Limb (tissue), 2 donors: ENCODE data around the gene PKDCC.
A peak's percentile ranks its signal among the peaks of the same experiment; 100 is the strongest.

Source experiments
- DNase-seq, 2 donors: peaks; one replicate each; pipeline ENCODE4 v3.0.0-alpha.2; 2016; ENCODE audit errors: extremely low spot score in 2 of 2

PKDCC gene, protein sequence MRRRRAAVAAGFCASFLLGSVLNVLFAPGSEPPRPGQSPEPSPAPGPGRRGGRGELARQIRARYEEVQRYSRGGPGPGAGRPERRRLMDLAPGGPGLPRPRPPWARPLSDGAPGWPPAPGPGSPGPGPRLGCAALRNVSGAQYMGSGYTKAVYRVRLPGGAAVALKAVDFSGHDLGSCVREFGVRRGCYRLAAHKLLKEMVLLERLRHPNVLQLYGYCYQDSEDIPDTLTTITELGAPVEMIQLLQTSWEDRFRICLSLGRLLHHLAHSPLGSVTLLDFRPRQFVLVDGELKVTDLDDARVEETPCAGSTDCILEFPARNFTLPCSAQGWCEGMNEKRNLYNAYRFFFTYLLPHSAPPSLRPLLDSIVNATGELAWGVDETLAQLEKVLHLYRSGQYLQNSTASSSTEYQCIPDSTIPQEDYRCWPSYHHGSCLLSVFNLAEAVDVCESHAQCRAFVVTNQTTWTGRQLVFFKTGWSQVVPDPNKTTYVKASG

DNA sequence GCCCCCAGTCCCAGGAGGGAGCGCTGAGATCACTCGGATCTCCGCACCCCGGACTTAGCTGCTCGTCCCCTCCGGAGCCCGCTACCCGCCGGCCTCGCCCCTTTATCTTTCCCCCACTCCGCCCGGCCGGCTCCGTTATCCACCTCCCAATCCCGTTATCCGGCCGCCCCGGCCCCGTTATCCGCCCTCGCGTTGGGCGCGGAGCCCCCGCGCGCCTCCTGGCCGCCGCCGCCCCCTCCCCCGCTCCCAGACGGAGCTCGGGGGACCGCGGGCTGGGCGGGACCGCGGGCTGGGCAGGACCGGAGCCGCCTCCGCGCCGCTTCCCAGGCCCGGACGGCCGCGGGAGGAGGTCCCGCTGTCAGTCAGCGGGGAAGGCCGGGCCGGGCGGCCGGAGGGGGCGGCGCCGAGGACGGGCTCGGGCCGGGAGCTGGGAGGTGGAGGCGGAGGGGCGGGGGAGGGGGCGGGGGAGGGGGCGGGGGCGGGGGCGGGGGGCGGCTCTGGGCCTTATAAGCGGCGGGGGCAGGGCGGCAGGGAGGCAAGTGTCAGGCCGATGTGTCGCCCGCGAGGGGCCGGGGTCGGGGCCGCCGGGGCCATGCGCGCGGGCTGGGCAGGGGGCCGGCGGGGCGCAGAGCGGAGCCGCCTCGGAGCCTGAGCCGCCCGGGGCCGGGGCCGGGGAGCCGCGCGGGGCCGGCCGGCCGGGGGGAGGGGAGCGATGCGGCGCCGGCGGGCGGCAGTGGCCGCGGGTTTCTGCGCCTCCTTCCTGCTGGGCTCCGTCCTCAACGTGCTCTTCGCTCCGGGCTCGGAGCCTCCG is at the start of gene PKDCC:
Gene PKDCC (plus strand): TSS at position 534 of the 811 bp plus-strand sequence. CDS start 179 bp downstream, at position 713.
- peak; percentile 83 to 92 for DNase-seq

DNA sequence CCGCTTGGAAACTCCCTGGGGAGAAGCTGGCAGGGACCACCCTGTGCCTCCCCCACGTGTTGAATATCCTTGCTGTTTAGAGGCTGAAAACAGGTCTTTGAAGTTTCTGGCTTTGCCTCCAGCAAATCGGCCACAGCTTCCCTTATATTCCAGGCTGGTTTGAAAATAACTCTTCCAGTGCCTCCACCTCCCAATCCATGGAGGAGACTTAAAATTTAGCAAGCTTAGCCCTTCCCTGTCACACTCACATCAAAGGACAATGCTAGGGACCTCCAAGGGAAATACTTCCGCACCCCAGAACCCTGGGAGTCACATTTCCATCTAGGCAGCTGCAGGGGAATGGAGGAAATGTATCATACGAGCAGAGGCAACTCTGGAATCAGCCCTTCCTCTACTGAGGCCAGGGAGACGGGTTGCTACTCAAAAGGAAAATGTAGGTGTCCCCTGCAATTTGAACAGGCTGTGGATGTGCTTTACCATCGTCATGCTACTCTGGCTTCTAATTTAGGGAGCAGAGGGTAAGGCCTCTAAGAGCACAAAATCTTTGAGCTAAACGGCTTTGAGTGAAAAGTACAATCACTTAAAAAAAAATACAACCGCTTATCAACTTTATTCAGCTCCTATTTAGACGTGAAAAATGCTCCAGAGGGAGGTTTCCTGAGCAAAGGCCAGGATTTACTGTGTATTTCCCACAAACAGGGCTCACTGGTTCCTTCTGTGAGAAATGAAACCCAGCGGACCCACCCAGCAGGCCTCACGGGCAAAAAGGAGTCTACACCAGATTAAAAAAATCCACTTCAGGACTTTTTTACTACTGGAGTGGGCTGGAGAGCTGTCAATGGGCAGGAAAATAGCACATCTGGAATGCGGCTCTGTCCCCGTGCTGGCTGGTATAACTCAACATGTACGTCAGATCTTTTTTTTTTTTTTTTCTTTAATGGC is 49.4 kb upstream of the PKDCC start:
- peak in 1 of 2 donors; percentile 64 for DNase-seq

DNA sequence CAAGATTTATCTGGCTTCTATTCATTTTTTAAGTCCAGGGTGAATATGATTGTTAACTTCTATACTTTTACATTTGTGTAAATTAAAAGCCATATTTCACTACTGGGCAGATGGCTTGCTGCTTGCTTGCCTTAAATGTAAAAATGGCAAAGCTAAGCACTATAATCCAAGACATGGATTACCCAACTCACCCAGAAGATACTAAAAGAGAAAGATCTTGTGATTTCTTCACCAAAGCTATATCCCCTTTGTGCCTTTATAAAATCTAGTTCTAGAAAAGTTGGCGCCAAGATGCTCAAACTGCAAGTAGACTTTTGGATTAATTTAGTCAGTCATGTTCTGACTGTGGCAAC is 48.7 kb upstream of the PKDCC start:
- no peak for DNase-seq

DNA sequence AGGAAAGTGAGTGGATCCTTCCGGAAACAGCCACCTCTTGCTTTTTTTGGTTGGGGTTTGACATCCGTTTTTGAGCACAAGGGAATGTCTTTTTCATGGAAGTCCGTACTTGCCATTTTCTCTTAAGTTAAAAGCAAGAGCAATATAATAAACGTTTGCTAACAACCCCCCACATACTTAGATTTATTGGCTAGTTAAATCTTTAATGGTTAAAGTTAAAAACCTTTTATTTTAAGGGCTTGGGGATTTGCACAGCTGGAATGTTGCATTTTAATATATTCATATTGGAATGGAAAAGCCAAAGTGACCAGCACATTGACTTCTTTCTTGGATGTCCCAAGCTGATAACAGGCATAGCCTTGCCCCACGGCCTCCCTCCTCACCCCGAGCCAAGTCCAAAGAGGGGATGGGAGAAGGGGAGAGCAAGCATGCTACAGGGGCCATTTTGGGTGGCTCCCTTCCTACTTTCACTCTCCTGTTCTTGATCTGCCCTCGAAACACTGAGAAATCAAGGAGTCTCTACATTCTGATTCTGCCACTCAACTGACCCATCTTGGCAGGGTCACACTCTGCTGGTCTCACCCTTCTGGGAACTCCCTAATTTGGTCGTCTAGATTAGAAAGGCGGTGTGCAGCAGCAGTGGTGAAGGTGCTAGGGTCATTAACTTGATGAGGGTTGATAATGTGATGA is 48.1 kb upstream of the PKDCC start:
- DNase-seq = no peak

DNA sequence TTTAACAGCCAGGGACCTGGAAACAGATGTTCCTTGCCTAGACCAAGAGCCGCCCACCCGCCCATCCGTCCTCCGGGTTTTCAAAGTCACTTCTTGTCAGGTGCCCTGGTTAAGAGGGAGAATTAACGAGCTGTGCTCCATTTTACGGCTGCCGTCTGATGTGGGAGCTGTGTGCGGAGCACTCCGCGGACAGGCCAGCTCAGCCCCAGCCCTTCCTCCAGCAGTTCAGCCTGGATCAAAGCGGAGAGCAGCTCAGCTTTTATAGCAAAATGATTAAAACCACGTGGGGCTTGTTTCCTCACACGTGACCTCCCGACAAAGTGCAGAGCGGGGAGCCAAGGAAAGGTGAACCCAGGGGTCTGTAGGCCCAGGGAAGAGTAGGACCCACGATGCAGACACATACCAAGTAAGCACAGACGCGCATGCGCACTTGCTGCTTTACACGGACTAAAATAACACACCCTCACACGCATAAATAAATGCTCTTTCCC is 46.1 kb upstream of the PKDCC start:
- DNase-seq = peak in 1 of 2 donors; percentile 61

DNA sequence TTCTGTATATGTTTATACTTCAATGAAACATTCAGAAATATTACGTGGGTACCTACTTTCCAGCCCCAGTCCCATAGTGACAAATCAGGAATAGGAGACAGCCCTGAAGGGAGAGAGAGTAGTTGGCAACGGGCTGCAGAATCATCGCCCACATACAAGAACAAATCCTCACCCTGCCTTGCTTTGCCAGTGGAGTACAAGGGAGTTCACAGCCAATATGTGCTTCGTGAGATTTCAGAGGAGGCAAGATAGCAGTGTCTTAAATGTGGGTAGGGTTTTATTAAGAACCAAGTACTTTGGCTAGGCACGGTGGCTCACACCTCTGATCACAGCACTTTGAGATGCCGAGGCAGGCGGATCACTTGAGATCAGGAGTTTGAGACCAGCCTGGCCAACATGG is 40.3 kb upstream of the PKDCC start:
- no peak for DNase-seq

DNA sequence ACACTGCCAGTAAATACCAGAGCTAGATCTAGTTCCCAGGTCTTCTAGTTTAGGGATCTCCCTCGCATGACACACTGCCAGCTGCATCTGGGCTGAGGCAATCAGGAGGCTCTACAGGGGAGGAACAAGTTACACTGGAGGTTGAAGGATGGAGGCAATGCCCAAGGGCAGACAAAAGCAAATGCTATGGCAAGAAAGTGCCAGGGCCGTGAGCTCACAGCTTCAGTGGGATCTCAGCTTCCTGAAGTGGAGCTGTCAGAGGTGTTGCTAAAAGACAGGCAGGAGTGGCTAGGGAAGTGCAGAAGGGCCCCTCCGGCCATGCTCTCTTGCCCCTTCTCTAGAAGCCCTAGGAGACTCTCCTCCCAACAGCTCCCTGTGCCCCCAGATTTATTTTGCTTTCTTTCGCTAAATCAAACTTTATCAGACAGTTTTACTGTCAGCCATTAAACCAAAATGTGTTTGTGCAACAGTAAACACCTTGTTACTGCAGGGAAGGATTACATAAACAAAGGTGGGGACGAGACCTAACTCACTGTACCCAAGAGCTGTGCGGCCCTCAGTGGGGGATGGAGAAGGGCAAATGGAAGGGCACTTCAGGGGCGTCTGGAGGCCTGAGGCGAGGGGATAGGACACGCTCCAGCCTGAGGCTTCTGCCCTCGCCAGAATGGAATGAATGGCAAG is 39.4 kb upstream of the PKDCC start:
- peak in 1 of 2 donors; percentile 23 for DNase-seq

DNA sequence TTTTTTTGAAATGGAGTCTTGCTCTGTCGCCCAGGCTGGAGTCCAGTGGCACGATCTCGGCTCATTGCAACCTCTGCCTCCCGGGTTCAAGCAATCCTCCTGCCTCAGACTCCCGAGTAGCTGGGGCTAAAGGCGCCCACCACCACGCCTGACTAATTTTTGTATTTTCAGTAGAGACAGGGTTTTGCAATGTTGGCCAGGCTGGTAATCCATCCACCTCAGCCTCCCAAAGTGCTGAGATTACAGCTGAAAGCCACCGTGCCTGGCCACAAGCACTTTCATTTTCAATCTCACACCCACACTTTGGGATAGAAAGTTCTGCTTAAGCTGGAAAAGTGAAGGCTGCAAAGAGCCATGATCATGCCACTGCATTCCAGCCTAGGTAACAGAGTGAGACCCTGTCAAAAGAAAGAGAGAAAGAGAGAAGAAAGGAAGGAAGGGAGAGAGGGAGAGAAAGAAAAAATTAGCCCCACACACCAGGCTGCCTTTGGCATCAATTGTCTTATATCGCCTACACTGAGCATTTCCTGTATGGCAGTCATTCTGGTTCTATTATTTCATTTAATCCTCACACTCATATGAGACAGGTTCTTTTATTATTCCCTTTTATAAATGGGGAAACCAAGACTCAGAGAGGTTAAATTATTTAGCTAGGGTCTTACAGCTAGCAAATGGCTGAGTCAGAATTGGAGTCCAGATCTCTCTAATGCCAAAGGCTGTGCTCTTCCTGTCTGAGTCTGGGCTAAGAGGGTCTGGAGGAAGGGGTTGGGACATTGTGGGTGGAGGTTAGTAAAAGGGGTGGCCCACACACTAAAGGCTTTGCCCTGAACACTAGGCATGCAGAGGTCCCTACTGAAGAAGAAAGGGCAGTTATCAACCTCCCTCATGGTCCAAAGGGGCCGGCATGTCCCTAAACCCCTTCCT is 37.9 kb upstream of the PKDCC start:
- DNase-seq = no peak

DNA sequence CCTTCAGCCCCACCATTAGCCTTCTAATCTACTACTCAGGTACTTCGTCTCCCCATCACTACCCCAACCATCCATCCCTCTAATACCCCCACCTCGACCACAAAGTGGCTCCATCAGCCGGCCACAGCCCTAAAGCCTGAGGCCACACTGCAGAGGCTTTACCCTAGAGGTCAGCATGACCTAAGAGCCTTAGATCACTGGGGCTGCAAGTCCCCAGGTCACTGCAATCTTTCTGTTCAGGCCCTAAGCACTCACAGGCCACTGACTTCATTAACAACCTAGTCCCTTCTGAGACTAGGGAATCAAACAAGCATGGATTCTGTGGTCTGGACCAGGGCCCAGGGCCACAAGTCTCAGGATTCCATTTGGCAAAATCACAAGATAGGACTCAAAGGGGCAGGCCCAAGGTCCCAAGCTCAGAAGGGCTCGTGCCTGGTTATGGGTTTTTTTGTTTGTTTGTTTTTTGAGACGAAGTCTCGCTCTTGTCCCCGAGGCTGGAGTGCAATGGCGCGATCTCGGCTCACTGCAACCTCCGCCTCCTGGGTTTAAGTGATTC is 37.0 kb upstream of the PKDCC start:
- no peak for DNase-seq

DNA sequence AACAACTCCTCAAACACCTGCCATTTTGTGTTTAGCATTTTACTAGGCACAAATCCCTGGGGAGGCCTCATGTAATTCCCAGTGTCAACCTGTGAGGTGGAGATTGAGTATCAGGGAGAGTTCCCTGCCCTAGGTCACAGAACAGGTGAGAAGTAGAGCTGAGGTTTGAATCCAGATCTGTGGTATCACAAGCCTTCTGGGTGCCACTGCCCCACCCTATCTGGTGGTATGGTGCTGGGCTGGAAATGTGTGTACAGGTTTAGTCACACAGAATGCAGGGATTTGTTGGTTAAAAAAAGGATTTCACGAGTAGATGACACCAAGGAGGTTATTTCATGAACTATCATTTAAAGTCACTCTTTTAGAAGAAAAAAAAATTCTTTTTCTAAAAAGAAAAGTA is 35.7 kb upstream of the PKDCC start:
- DNase-seq = no peak

DNA sequence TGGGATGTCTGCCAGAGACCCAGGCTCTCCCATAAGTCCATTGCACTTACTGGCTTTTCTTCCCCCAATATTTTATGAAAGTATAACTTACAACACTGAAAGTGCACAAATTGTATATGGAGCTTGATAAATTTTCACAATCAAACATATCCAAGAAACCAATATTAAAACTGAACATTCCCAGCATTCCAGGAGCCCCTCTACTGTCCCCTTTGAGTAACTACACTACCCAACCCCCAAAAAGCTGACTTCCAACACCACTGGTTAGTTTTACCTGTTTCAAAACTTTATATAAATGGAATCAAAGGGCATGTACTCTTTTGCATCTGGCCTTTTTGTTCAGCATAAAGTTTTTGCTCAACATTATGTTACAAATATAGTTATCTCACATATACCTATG is 35.2 kb upstream of the PKDCC start:
- DNase-seq = no peak

DNA sequence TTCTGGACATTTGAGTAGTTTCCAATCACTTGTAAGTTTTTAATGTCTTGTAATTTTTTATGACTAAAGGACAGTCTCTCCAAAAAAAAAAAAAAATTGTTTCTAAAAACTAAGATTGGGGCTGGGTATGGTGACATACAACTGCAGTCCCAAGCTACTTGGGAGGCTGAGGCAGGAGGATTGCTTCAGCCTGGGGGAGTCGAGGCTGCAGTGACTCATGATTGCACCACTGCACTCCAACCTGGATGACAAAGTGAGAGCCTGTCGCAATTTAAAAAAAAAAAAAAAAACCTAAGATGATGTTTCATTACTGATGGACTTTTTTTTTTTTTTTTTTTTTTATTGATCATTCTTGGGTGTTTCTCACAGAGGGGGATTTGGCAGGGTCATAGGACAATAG is 34.4 kb upstream of the PKDCC start:
- DNase-seq = no peak

DNA sequence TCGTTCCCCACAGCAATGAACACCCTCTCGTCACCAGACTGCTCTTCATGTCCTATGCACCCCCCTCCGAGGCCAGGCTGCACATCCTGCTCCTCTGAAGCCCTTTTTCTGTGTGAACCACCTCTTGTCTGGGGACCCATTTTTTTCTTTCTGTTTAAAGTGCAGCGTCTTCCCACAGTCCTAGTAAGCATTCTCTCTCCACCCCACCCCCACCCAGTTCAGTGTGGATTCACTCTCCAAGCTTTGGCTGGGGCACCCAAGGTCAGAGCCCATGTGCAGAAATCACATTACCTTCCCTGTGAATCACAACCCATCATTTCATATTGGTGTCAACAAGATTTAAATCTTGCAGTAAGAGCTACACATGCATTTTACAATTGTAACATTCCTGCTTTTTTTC is 26.4 kb upstream of the PKDCC start:
- DNase-seq = no peak

DNA sequence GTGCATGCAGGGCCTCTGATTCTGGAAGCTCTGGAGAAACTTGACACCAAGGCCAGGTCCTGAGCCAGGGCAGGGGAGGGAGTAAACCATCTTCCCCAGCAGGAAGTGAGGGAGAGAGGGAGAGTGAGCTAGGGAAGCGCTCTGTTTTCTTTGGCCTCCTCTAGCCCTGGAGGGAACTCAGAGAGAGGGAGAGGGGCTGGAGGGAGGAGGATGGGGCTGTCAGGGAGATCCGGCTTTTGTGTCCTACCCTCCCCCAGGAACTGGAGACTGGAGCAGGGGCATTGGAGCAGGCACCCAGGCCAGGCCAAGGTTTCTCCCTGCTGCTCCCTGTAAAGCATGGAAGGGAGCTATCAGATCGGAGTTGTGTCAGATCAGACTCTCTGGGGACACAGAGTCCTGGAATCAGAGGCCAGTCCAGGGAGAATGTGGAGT is 22.7 kb upstream of the PKDCC start:
- DNase-seq = peak; percentile 67 to 71

DNA sequence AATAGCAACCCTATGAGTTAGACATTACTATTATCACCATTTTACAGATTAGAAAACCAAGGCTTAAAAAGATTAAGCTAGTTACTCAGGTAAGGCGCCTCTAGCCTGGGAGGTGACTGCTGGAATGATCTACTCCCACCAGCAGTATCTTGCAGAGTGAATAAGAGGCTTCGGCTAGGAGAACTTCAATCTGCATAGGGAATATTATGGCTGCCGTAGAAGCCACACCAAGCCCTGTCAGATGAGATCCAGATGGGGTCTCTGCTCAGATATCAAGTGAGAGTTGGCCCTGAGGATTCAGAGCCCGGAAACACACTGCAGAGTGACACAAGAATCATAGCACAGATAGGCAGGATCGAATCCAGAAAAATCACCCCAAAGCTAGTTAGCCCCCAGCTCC is 21.5 kb upstream of the PKDCC start:
- no peak for DNase-seq

DNA sequence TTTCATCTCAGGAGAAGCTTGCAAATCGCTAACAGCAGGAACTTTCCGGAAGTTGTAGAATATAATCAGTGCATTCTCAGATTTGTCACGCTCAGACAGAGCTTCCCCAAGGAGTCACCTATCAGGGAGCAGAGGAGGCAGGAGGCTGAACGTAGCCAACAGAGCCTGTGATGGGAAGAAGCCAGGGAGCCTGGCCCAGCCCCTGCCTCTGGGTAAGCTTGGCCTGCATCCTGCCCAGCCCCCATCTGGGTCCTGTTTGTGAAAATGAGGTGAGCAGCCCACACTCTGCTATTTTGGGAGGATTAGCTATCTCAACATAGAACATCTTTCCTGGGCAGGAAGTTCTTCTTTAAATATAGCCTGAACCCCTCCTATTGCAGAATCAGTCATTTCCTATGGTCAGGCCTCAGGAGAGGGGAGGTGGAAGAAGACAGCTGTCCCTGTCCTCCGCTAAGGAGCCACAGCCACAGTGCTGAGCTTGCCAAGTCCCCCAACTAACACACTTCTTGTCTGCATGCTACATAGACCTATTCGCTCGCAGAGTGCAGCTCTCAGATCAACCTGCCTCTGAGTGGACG is 19.2 kb upstream of the PKDCC start:
- DNase-seq = peak in 1 of 2 donors; percentile 61

DNA sequence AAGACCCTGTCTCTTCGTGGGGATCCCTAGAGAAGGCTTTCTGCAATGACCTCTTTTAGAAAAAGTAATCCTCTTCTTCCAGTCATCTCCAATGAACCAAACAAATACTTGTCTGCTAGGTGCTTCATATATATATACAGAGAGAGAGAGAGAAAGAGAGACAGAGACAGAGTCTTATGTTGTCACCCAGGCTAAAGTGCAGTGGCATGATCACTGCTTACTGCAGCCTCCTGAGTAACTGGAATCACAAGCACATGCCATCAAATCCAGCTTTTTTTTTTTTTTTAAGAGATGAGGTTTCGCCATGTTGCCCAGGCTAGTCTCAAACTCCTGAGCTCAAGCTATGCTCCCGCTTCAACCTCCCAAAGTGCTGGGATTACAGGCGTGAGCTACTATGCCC is 18.6 kb upstream of the PKDCC start:
- DNase-seq = no peak

DNA sequence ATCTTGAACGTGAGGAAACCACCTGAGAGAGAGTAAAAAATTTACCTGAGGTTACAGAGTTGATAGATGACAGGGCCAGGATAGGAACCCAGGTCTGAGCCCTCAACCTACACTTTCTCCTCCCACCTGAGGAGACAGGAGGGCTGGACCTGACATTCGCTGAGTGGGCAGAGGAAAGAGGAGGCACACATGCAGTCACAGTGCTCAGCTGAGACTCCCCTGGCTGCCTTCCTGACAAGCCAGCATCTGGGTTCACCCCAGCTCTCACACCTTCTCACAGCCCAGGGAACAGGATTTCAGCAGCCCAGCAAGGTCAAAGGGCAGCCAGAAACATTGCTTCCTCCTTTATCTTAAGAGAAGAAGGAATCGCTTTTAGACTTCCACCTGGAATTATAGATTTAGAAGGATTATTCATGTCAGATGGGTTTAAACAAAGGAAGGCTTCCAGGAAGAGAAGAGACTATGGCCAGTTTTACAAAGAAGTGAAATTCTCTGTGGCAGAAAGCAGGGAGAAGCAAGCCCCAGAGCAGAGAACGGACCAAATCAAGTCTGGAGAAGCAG is 18.1 kb upstream of the PKDCC start:
- DNase-seq = no peak
